HG03196 (cell line): Measurements from ENCODE around the gene LPCAT4.
"Not testable (repeated sequence)": the region's sequence is repeated elsewhere in the genome, so short reads cannot be mapped to it uniquely, and the experiment has no call there.

Source experiments
- ATAC-seq: cut with Tn5 transposase; IDR thresholded peaks from one replicate; pipeline ENCODE4 v1.9.1; 2021; ENCODE audit not compliant: unreplicated experiment

LPCAT4 gene, protein sequence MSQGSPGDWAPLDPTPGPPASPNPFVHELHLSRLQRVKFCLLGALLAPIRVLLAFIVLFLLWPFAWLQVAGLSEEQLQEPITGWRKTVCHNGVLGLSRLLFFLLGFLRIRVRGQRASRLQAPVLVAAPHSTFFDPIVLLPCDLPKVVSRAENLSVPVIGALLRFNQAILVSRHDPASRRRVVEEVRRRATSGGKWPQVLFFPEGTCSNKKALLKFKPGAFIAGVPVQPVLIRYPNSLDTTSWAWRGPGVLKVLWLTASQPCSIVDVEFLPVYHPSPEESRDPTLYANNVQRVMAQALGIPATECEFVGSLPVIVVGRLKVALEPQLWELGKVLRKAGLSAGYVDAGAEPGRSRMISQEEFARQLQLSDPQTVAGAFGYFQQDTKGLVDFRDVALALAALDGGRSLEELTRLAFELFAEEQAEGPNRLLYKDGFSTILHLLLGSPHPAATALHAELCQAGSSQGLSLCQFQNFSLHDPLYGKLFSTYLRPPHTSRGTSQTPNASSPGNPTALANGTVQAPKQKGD

DNA sequence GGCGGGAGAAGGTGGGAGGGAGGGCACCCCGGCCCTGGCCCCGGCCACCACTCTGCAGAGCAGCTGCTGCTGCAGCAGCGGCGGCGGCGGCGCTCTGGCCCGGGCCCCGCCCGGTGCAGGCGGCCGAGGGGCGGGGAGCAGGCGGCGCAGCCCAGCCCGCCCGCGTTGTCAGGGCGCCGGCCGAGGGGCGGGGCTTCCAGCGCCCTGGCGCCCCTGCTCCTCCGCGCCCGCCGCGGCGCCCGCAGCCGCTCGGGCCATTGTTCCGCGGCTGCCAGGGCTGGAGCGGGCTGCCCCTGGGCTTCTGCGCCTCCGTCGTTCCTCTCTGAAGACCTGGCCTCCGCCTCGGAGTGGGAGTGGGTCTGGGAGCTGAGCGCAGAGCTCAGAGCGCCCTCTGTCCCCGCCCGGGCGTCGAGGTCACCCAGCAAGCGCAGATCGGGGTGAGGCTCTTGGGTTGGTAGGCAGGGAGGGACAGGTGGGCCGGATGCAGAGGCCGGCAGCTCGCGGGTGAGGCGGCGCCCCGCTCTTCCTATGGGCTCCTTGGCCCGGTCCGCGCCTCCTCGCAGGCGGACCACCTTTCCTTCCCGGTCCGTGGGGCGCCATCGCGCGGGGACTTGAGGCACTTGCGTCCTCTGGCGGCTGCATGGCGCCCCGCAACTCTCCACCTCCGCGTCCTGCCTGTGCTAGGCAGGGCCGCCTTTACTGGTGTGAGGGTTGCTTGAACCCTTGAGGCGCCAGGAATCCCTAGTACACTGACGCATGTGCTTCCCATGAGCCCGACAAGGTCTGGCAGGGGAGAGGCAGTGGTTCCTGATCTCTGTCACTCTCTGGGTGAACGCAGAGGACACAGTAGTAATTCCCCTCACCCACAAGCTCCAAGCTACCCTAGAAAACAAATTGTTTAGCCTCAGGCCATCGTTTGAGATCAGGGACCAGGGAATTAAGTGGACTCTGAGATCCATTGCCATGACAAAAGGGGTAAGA lies at the start of gene LPCAT4:
LPCAT4 (minus strand) TSS at position 96 of the 981 bp plus-strand sequence. CDS start 96 bp downstream, outside the sequence.
- peak; percentile 75 for ATAC-seq

DNA sequence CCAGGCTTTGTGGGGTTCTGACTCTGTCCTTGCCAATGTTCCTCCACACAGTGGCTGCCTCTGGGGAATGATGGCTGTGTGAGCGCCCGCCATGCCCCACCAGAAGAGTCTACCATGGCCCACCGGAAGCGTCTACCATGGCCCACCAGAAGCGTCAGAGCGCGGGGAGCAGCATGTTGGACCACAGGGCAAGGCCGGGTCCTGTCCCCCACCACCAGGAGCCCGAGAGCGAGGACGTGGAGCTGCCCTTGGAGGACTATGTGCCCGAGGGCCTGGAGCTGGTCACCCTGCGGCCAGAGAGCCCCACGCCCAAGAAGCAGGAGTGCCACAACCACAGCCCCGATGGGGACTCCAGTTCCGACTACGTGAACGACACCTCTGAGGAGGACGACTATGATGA lies 42.5 kb upstream of the LPCAT4 start:
- not testable (repeated sequence) for ATAC-seq

DNA sequence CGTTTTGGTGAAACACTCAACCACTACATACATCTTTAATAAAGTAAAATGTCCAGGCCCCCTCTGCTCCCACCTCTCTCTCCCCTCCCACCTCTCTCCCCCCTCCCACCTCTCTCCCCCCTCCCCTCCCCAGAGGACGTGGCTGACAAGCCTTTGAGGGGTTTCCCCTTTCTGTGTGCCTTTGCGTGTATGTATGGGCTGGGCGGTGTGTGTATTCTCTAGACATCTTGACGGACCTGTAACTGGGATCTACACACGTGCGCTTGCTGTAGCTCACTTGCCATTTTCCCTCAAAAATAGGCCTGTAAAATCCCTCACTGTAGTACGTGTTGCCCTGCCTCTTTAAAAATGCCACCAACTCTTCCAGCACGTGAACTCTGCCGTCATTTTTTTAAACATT lies 42.0 kb upstream of the LPCAT4 start:
- ATAC-seq = not testable (repeated sequence)

DNA sequence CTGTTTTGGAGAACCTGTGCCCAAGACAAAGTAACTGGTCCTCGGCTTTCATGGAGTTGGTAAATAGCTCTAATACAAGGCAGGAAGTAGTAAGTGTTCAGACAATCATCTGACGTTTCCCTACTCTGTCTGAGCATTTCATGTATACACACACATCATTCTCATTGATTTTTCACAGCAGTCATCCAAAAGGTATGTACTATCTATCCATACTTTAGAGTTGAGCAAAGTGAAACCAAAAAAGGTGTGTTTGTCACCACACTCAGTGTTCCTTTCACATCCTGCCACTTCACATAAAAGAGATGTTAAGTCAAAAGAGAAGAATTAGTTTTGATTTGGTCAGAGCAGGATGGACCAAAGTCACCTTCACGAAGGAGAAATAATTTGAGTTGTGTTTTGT lies 36.9 kb upstream of the LPCAT4 start:
- peak; percentile 39 for ATAC-seq

- ATAC-seq = not testable (repeated sequence)
Observed at GRCh38 chr15:34403160-34403598, 36.2 kb upstream of the LPCAT4 start.

DNA sequence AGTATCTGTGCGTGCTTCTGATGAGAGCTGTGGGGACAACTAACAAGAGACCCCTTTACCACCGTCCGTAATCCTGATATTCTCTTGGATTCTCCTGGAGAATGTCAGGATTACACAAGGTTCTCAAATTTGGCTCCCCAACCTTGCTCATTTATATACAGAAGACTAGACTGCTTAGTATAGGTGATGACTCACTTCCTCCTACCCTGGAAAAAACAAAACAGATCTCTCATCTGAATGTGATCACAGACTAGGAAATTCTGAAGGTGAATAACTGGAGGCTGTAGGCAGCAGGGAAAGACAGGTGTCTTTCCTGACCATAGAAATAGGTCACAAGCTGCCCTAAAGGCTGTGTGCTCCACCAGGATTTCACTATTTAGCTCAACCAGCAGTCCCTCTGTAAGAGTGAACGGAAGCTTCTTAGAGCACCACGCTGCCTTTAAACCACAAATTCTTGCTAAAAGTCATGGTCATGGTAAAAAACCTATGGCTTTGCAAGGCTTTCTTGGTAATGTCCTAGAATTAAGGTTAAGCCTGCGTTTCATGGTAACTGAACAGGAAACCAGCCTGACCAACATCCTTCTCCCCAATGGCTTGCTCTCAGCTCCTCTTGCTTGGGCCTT lies 30.8 kb upstream of the LPCAT4 start:
- ATAC-seq = not testable (repeated sequence)

GRCh38 chr15:34392981-34393380 lies 26.0 kb upstream of the LPCAT4 start:
- ATAC-seq = not testable (repeated sequence)

DNA sequence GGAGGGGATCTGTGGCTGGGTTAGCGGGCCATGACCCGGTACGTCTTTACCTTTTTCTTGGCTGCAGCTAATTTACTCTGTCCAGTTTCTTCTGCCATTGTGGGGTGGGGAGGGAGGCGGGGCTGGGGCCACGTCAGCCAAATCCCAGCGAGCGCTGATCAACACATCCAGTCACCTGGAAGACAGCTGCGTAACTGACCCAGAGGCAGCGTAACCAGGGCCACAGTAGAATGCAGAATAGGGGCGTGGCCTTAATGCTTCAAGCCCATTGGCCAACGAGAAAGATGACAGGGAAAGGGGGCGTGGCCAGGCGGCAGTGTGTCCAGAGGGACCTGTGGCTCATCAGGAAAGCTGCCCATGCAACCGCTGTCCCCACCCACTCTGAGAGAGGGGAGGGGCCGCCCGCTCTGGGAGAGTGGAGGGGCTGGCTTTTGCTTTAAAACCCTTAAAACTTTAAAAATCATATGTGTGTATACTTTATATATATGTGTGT lies 22.6 kb upstream of the LPCAT4 start:
- ATAC-seq = not testable (repeated sequence)

- not testable (repeated sequence) for ATAC-seq
Observed at GRCh38 chr15:34381829-34382521, 15.0 kb upstream of the LPCAT4 start.

GRCh38 chr15:34380491-34380890 lies 13.5 kb upstream of the LPCAT4 start:
- ATAC-seq = not testable (repeated sequence)

DNA sequence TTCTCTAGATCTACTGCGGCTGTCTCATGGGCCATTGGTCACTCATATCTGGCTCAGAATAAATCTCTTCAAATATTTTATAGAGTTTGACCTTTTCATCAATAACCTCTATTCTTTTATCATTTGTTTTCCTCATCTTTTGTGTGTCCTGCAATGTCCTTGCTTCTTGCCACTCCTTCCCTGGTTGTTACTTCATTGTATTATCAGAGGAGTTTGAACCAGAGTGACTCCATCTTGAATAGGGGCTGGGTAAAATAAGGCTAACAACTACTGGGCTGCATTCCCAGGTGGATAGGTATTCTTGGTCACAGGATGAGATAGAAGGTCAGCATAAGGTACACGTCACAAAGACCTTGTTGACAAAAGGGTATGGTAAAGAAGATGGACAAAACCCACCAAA lies 9.9 kb upstream of the LPCAT4 start:
- ATAC-seq = no peak

GRCh38 chr15:34375541-34375940 lies 8.5 kb upstream of the LPCAT4 start:
- not testable (repeated sequence) for ATAC-seq

- no peak for ATAC-seq
Observed at GRCh38 chr15:34374816-34375215, 7.8 kb upstream of the LPCAT4 start.

- ATAC-seq = no peak
Observed at GRCh38 chr15:34373951-34374350, 7.0 kb upstream of the LPCAT4 start.

- ATAC-seq = no peak
Observed at GRCh38 chr15:34370643-34371042, 3.6 kb upstream of the LPCAT4 start.

- no peak for ATAC-seq
Observed at GRCh38 chr15:34370129-34370528, 3.1 kb upstream of the LPCAT4 start.

GRCh38 chr15:34366271-34367065 lies 528 bp downstream of the LPCAT4 start:
- ATAC-seq = peak; percentile 33

- no peak for ATAC-seq
Observed at GRCh38 chr15:34365836-34366235, 1.2 kb downstream of the LPCAT4 start.
